Measurements from ENCODE around the gene CGB5. TPM values are rescaled to one million over a fixed set of nuclear protein-coding genes. Genes with fewer than 3 reads are reported as not detected.
"Not testable (repeated sequence)": the region's sequence is repeated elsewhere in the genome, so short reads cannot be mapped to it uniquely, and the experiment has no call there.

The CGB5 gene
- polyA plus RNA-seq, 2 of the 4 experiments (the other 2 are of a cell fraction) = 0.23 to 0.53 TPM

DNA sequence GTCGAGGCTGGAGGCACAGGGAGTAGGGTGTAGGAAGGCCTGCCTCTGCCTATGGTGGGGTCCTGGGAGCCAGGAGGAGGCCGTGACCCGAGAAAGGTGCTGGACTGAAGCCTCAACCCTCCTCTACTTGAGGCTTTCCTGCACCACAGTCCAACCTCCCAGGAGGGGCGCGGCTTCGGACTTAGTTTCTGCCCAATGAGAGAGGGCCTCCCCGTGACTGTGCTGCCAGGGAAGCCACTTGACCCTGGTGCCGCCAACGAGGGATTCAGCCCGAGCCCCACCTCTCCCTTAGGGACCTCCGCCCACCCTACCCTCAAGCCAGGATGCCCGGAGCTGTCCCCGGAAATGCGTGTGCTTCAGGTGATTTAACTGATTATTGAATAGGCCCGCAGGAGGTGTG lies 19.4 kb upstream of the CGB5 start, which contains the start of gene CGB3:
Gene CGB3 (minus strand): TSS at position 101 of the 400 bp plus-strand sequence. CDS start 362 bp downstream, outside the sequence.
- H3K27ac ChIP-seq; H3K4me1 ChIP-seq; CTCF ChIA-PET; POLR2A ChIA-PET; FAIRE-seq; H3K9me3 ChIP-seq; H3K4me3 ChIP-seq; H3K4me2 ChIP-seq; DNase-seq (ENCODE audit: low read depth in 1 of 2, low spot score in 1 of 2); ATAC-seq: not testable (repeated sequence)
- WGBS (ENCODE audit: missing lambda C conversion rate) = 77% methylated on average over 7 of the region's 15 CpGs

GRCh38 chr19:49025088-49025487 lies 18.6 kb upstream of the CGB5 start:
- FAIRE-seq; H3K4me1 ChIP-seq; POLR2A ChIA-PET; DNase-seq (ENCODE audit: low read depth in 1 of 2, low spot score in 1 of 2); CTCF ChIA-PET; H3K4me2 ChIP-seq; H3K27ac ChIP-seq; ATAC-seq; H3K4me3 ChIP-seq; H3K9me3 ChIP-seq: not testable (repeated sequence)
- WGBS (ENCODE audit: missing lambda C conversion rate) = 87% methylated on average over 4 of the region's 6 CpGs

GRCh38 chr19:49025599-49025998 lies 18.0 kb upstream of the CGB5 start:
- H3K4me3 ChIP-seq; CTCF ChIA-PET; DNase-seq (ENCODE audit: low read depth in 1 of 2, low spot score in 1 of 2); H3K4me2 ChIP-seq; FAIRE-seq; H3K4me1 ChIP-seq; H3K9me3 ChIP-seq; POLR2A ChIA-PET: not testable (repeated sequence)
- WGBS (ENCODE audit: missing lambda C conversion rate) = 59% methylated on average over 17 of the region's 23 CpGs
- peak in 1 of 2 experiments; percentile 41; a peak in 3 of 6 replicates for ATAC-seq
- peak overlapping the region in 1 of 2 experiments; percentile 41; a peak in 1 of 6 replicates for H3K27ac ChIP-seq

DNA sequence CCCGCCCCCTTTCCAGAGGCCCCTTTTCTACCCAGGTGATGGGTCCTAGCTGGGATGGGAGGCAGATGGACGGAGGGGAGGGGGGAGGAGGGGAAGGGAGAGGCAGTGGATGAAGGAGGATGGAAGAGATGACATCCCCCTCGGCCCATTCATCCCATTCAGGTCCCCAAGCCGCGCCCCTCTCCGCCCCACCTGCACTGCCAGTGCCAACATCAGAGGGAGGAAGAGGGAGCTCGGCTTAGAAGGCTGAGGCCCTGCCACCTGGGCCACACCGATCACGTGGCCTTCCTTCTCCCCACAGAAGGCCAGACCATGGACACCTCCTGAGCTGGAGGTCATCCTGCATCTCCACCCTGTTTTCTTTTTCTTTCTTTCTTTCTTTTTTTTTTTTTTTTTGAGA lies 15.0 kb upstream of the CGB5 start:
- not testable (repeated sequence) for H3K4me1 ChIP-seq; H3K4me2 ChIP-seq; H3K27ac ChIP-seq; H3K4me3 ChIP-seq; ATAC-seq; H3K9me3 ChIP-seq; DNase-seq (ENCODE audit: low read depth in 1 of 2, low spot score in 1 of 2); FAIRE-seq
- 82% methylated on average over 9 of the region's 9 CpGs for WGBS (ENCODE audit: missing lambda C conversion rate)
- CTCF ChIA-PET = interaction anchor here (1.1 kb wide), 1 partner anchor 29 kb away, joined by 3 read pairs; no protein-coding TSS in a partner anchor
- POLR2A ChIA-PET = interaction anchor here (0.6 kb wide), 1 partner anchor 150 kb away, joined by 3 read pairs; no protein-coding TSS in a partner anchor

DNA sequence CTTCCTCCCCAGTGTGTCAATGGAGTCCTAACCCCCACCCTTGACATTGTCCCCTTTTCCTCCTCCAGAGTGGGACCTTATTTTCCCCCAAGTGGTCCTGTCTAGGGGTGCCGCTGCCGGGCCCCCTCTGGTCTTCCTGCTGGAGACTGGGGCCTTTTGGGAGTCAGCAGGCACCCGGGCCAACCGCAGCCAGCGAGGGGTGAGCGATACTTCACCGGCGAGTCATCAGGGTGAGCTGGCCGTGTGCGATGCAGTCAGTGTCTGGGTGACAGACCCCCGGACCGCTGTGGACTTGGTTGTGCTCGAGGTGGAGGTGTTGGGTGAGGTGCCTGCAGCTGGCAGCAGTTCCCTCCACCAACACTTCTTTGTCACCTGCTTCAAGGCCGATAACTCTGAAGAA lies 13.9 kb upstream of the CGB5 start:
- ATAC-seq = peak; percentile 12 to 59; a peak in 2 of 6 replicates
- DNase-seq (ENCODE audit: low read depth in 1 of 2, low spot score in 1 of 2); H3K9me3 ChIP-seq; H3K4me2 ChIP-seq; FAIRE-seq; POLR2A ChIA-PET; CTCF ChIA-PET; H3K4me1 ChIP-seq; H3K4me3 ChIP-seq: not testable (repeated sequence)
- H3K27ac ChIP-seq = peak overlapping the region; percentile 21 to 56; a peak in 3 of 6 replicates
- 41% methylated on average over 4 of the region's 14 CpGs for WGBS (ENCODE audit: missing lambda C conversion rate)

DNA sequence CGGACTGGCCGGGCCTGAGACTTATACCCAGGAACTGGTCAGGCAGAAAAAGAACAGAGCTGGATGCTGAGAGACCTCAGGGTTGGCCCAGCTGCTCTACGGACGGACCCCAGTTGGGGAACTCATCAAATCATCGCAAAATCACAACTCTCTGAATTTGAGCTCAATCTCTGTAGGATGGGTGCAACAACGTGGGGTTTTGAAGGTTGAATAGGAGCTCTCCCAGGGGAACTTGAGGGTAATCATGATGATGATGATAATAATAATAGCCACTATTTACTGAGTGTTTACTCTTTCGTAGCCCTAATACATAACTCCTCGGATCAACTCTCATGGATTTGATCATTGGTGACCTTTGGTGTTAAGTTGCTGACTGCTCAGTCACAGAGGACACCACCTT lies 13.3 kb upstream of the CGB5 start:
- FAIRE-seq; DNase-seq (ENCODE audit: low read depth in 1 of 2, low spot score in 1 of 2); CTCF ChIA-PET; H3K9me3 ChIP-seq; ATAC-seq; H3K4me1 ChIP-seq; POLR2A ChIA-PET; H3K4me2 ChIP-seq; H3K27ac ChIP-seq; H3K4me3 ChIP-seq: not testable (repeated sequence)
- 83% methylated on average over 4 of the region's 8 CpGs for WGBS (ENCODE audit: missing lambda C conversion rate)

DNA sequence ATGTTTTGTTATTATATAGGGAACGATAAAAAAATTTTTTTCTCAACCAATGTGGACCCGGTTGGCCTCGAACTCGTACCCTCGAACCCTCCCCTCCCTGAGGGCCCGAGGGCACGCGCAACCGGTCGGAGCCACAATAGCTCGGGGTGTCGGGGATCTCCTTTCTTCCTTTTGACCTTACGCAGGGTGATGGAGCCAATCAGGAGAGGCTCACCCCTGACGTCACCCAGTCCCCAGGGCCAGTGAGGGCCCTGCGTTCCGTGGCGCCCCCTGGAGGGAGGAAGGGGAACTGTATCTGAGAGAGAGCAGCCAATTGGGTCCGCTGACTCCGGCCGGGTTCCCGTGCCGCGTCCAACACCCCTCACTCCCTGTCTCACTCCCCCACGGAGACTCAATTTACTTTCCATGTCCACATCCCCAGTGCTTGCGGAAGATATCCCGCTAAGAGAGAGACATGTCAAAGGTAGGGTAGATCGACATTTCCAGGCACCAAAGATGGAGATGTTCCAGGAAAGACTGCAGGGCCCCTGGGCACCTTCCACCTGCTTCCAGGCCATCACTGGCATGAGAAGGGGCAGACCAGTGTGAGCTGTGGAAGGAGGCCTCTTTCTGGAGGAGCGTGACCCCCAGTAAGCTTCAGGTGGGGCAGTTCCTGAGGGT lies 11.9 kb upstream of the CGB5 start, which contains the start of gene CGB2:
Gene CGB2 (plus strand): TSS at position 249 of the 660 bp plus-strand sequence. CDS start 206 bp downstream, at position 455.
- CTCF ChIA-PET = interaction anchor here (0.6 to 1.4 kb wide), 5 partner anchors 32 to 76 kb away, joined by 3 to 7 read pairs (median 3); partner anchors contain the start of genes GYS1 and RUVBL2
- WGBS (ENCODE audit: missing lambda C conversion rate) = 52% methylated on average over 28 of the region's 28 CpGs
- peak in 1 of 2 experiments; percentile 83; a peak in 3 of 6 replicates for ATAC-seq
- TF ChIP-seq, protein P1, sequence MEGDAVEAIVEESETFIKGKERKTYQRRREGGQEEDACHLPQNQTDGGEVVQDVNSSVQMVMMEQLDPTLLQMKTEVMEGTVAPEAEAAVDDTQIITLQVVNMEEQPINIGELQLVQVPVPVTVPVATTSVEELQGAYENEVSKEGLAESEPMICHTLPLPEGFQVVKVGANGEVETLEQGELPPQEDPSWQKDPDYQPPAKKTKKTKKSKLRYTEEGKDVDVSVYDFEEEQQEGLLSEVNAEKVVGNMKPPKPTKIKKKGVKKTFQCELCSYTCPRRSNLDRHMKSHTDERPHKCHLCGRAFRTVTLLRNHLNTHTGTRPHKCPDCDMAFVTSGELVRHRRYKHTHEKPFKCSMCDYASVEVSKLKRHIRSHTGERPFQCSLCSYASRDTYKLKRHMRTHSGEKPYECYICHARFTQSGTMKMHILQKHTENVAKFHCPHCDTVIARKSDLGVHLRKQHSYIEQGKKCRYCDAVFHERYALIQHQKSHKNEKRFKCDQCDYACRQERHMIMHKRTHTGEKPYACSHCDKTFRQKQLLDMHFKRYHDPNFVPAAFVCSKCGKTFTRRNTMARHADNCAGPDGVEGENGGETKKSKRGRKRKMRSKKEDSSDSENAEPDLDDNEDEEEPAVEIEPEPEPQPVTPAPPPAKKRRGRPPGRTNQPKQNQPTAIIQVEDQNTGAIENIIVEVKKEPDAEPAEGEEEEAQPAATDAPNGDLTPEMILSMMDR (IDR thresholded peaks at IDR 0.05) = peak; percentile 35; the same call in 1 of the 3 replicates
- TF ChIP-seq SREBF2 (IDR thresholded peaks at IDR 0.05) = peak; percentile 12; the same call in 1 of the 2 replicates
- POLR2A ChIA-PET, H3K27ac ChIP-seq, FAIRE-seq, H3K4me2 ChIP-seq, H3K4me1 ChIP-seq, H3K9me3 ChIP-seq, H3K4me3 ChIP-seq: not testable (repeated sequence)
- peak in 1 of 2 experiments; percentile 69 for DNase-seq (ENCODE audit: low read depth in 1 of 2, low spot score in 1 of 2)

Measured in A549 (cell line).